UCSD-AML1 (cell line): ENCODE data around the gene NOTCH1.

Source experiments
- DNase-seq: peaks from one replicate; lab custom pipeline; 2025; ENCODE audit not compliant: unreplicated experiment; lab: John Stamatoyannopoulos, UW

Gene NOTCH1

DNA sequence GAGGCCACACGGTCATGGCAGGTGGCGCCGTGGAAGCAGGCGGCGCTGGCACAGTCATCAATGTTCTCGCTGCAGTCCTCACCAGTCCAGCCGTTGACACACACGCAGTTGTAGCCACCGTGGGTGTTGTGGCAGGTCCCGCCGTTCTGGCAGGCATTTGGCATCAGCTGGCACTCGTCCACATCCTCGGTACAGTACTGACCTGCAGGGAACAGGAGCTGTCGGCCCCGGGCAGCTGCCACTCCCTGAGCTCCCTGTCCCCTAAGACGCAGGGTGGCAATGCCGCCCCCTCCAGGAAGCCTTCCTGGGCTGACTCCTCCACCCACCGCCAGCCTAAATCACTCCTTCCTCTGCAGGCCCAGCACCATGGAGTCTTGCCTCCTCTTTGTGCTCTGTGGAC, 27.2 kb downstream of the NOTCH1 start:
- no peak for DNase-seq

- DNase-seq = no peak
These were observed 27.9 kb downstream of the NOTCH1 start for GRCh38 chr9:136517950-136518349.

DNA sequence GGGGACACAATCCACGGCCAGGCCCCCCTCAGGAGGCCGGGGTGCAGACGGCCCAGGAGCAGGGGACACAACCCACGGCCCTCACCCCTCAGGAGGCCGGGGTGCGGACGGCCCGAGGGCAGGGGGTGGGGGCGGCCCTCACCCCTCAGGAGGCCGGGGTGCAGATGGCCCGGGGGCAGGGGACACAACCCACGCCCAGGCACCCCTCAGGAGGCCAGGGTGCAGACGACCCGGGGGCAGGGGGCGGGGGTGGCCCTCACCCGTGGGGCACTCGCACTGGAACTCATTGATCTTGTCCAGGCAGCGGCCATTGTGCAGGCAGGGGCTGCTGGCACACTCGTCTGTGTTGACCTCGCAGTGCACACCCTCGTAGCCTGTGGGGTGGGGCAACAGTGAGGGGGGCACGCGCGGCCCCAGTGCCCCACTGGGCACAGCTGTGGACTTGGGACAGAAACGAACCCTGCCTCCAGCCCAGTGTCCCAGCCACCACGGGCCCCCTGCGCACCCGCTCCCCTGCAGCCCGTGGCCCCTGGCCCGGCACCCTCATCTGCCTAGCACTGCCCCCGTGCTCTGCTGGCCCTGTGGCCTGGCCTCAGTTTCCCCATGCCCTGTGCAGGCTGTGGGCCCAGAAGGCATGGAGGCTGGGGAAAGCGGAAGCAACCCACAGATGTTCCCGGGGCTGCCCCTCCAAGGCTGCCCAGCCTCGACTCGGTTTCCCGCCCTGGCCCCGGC, 28.7 kb downstream of the NOTCH1 start:
- DNase-seq = no peak

GRCh38 chr9:136516191-136516654, 29.6 kb downstream of the NOTCH1 start:
- DNase-seq = no peak

DNA sequence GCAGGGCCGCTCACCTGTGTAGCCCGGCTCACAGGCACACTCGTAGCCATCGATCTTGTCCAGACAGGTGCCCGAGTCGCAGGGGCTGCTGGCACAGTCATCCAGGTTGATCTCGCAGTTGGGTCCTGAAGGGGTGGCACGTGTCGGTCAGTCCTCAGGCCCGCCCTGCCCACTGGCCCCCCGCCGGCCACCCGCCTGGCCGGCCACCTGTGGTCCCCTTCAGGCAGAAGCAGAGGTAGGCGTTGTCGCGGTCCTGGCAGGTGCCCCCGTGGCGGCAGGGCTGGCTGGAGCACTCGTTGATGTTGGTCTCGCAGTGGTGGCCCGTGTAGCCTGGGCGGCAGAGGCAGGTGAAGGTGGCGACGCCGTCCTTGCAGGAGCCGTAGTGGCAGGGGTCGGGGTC, 30.6 kb downstream of the NOTCH1 start:
- DNase-seq = no peak

DNA sequence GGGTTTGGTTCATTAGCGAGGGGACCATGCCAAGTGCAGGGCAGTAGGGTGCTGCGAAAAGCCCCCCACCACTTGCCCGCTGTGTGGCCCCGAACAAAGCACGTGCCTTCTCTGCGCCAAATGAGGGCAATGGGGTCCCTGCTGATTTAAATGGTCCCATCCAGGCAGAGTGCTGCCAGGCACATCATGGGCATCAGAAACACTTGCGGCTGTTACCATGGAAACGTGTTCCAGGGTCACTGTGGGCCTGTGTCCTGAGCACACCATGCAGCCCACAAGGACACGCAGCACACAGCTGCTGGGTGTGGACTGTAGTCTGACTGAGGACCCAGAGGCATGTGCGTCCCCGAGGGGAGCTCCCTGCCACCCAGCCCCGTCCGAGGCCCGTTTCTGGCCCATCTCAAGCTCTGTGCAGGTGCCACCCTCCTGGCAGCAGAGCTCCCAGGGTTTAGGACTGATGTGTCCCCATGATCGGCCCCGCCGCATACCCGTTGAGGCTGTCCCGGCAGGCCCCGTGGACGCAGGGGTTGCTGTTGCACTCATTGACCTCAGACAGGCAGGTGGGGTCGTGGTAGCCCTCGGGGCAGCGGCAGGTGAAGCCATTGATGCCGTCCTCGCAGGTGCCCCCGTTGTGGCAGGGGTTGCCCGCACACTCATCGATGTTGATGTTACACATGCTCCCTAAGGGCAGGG, 31.7 kb downstream of the NOTCH1 start:
- no peak for DNase-seq

GRCh38 chr9:136513191-136513590, 32.7 kb downstream of the NOTCH1 start:
- no peak for DNase-seq

- peak; percentile 47 for DNase-seq
These were observed 33.2 kb downstream of the NOTCH1 start for GRCh38 chr9:136512651-136513071.

DNA sequence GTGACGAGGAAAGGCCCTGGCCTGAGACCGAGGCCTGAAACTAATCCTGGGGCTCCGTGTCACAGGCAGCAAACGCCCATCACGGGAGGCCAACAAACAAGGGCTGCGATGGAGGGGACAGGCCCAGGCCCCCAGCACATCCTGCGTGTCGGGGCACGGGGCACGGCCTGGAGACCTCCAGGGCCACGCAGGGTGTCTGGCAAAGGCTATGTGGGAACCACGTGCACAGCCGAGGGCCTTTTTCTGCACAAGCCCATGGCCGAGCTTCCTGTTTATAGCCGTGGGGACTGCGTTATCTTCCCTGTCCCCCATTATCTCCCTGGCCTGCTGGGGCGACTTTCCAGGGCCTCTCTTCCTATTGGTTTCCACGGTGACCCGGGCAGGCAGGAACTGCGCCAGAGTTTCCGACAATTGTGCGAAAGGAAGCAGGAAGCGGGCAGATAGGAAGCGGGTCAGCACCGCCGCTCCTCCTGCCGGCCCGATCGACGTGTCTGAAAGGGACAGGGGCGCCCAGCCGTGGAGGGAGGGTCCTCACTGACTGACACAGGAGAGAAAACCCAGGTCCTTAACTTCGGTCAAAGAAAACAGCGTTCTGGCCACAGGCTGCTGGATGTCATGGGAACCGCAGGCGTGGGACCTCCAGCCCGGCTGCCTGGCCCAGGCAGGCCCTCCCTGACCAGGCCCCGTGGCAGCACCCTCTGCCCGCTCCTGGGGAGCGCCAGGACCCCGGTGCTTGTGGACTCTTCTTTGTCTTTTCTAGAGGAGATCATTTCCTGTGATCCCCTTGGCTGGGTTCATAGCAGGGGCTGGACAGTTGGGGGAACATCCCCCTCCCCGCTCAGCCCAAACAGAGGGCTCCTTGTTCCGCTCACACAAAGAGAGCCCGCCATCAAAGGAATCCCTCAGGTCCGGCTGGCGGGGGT, 33.9 kb downstream of the NOTCH1 start:
- DNase-seq = peak; percentile 80

GRCh38 chr9:136511144-136511669, 34.6 kb downstream of the NOTCH1 start:
- no peak for DNase-seq

DNA sequence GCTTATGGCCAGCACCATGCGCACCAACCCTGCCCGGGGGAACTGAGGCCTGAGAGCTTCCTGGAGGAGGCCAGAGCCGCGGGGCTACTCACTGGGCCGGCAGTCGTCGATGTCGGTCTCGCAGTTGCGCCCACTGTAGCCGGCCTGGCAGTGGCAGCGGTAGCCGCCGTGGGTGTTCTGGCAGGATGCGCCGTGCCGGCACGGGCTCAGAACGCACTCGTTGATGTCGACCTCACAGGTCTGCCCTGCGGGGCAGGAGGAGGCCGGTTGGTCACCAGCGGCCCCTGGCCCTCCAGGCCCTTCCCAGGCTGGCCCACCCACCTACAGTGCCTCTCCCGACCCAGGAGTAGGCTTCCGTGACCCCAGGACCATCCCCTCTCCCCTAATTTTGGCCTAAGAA, 35.3 kb downstream of the NOTCH1 start:
- DNase-seq = no peak

DNA sequence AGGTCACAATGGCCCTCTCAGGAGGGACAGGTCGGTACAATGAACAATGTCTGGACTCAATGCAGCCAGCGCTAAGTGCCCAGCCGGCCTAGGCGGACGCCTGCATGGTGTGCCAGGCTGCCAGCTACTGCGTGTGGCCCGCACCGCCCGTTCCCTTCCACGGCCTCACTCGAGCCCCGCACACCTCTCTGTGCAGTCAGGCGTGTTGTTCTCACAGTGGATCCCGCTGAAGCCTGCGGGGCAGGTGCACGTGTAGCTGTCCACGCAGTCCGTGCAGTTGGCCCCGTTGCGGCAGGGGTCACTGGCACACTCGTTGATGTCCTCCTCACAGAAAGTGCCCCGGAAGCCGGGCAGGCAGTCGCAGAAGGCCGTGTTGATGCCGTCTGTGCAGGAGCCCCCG, 36.3 kb downstream of the NOTCH1 start:
- DNase-seq = no peak

DNA sequence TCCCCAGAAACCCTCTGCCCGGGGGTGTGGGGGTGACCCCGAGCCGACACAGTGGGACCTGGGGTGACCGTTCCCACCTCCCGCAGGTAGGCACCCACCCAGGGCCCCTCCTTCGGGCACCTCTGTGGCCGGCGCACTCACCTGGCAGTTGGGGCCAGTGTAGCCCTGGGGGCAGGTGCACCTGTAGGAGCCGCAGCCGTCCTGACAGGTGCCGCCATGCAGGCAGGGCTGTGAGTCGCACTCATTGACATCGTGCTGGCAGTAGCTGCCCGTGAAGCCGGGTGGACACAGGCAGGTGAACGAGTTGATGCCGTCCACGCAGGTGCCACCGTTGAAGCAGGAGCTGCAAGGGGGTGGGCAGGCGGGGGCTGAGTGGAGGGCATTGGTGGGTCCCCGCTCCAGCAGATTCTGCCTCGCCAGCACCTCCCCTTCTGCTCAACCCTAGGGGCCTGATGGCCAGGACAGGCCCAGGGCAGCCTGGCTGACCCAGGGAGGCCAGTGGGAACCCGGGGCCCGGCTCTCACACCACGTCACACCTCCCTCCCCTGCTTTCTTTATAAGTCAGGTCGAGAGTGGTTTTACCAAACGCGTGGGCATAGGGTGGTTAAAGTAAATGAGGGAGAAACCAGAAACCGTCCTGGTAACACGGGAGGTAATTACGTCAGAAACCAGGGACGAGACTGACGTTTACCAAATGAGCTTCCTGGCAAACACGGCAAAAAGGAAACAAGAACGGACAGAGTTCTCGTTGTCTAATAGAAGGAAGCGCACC, 36.9 kb downstream of the NOTCH1 start:
- no peak for DNase-seq

DNA sequence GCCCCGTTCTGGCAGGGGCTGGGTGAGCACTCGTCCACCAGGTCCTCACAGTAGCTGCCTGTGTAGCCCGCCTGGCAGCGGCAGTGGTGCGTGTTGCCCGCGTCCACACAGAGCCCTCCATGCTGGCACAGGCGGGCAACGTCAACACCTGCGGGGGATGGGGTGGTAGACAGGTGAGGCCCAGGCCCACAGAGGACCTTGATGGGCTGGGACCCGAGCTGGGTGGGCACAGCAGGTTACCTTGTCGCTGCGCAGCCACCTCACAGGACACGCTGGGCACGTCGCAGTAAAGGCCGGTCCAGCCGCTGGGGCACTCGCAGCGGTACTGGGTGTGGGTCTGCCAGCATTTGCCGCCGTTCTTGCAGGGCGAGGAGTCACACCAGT, 37.9 kb downstream of the NOTCH1 start:
- DNase-seq = no peak

- DNase-seq = no peak
These were observed 38.4 kb downstream of the NOTCH1 start for GRCh38 chr9:136507221-136507991.

- DNase-seq = no peak
These were observed 39.4 kb downstream of the NOTCH1 start for GRCh38 chr9:136506425-136506824.

DNA sequence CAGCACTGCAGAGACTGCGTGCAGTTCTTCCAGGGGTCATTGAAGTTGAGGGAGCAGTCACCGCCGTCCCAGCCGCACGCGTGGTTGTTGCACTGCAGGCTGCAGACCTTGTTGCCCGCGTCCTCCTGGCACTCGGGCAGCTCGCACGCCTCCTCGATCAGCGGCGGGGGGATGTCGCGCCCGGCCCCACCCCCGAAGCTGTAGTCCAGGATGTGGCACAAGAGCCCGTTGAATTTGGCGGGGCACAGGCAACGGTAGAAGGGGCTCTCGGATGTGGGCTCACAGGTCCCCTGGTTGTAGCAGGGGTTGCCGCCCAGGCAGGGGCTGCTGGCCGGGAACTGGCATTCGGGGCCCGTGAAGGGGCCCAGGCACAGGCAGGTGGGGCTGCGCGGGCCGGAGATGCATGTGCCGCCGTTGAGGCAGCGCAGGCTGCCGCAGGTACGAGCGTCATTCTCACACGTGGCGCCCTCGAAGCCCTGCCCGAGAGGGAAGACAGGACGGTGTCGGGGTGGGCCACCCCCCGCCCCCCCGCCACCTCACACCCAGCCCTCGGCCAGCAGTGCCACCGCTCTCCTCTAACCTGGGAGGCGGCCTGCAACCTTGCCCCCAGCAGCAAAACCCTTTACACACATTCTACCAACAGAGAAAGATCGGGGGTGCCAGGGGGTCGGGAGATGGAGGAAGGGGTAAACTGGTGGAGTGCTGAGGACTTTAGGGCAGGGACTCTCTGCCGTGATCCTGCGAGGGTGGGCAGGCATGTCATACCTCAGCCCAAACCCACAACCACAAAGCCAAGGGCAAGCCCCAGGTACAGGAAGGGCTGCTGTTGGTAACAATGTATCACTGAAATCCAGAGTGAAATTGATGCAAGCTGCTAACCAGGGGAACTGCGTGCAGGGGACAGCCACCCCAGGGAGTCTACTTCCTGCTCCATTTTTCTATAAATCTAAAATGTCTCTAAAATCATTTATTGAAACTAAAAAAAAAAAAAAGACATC, 40.1 kb downstream of the NOTCH1 start:
- DNase-seq = no peak

GRCh38 chr9:136504512-136505348, 41.1 kb downstream of the NOTCH1 start:
- DNase-seq = no peak
